GM12801 (cell line): ENCODE data around the gene OSBPL10.

Experiments used
- TF ChIP-seq, protein P1 (sequence below): IDR thresholded peaks from one replicate; pipeline ENCODE4 v1.5.1; 2011; ENCODE audit warnings: control low read depth; ENCODE audit not compliant: insufficient read length; ENCODE audit errors: extremely low read depth

OSBPL10 gene

DNA sequence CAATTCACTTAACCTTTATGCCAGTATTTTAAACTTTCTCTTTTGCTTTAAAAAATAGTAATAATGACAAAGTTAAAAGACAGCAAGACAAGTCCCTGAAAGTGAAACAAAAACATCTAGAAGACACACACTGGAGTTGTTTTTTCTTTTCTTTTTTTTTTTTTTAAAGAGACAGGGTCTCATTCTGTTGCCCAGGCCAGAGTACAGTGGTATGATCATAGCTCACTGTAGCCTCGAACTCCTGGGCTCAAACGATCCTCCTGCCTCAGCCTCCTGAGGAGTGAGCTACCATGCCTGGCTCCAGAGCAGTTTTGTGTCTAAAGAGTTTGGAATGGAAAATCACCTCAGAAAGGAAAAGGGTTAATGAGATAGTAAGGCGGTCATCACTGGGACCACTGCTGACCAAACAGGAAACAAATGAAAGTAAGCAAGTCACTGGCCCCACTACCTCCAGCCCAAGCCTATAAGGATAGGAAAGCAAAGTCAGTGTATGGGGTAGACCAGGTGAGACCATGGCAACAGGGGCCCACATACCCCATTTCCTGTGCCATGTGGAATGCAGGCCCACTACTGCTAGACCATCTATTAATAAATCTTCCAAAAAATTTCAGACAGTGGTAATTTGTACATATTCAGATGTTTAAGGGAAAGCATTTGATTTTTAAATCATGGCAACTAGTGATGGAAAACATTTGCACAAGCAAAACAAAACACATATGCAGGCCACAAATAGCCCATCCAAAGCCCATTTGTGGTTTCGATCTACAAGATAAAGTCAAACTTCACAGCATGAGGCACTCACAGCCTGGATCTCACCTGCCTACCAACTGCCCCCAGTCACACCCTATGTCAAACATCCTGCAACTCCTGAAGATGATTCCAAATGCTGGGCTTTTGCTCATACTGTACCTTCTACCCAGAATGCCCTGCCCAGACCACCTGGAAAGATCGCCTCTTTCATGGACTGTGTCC, 62.6 kb downstream of the OSBPL10 start:
- TF ChIP-seq, protein P1, sequence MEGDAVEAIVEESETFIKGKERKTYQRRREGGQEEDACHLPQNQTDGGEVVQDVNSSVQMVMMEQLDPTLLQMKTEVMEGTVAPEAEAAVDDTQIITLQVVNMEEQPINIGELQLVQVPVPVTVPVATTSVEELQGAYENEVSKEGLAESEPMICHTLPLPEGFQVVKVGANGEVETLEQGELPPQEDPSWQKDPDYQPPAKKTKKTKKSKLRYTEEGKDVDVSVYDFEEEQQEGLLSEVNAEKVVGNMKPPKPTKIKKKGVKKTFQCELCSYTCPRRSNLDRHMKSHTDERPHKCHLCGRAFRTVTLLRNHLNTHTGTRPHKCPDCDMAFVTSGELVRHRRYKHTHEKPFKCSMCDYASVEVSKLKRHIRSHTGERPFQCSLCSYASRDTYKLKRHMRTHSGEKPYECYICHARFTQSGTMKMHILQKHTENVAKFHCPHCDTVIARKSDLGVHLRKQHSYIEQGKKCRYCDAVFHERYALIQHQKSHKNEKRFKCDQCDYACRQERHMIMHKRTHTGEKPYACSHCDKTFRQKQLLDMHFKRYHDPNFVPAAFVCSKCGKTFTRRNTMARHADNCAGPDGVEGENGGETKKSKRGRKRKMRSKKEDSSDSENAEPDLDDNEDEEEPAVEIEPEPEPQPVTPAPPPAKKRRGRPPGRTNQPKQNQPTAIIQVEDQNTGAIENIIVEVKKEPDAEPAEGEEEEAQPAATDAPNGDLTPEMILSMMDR = no peak

DNA sequence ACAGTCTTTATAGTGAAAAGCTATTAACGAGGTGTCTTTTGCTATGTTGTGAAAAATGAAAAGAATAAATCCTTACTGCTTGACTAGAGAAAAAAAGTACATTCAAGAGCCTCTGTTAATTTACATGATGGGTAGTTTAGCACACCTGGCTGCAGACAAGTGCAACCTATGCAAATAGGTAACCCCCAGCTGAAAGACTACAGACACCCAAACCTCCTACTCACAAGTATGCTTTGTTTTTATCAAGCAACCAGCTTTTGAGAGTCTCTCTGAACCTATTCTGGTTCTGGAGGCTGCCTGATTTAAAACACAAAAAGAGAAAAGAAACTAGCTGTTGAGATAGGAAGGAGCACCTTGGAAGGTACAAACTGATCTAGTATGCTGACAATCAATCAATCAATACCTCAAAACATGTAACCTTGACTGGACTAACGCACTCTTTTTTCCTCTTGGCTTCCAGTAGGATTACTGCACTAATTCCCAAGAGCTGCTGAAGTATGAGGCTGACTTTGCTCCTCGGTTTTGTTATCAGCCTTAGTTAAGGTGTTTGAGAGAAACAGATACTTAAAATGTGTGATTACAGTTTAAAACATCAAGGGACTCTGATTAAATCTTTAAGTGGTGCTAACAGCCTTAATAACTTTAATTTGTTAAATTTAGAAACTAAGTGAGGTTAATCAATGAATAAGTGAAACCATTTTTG, 63.6 kb downstream of the OSBPL10 start:
- TF ChIP-seq, protein P1 = no peak

DNA sequence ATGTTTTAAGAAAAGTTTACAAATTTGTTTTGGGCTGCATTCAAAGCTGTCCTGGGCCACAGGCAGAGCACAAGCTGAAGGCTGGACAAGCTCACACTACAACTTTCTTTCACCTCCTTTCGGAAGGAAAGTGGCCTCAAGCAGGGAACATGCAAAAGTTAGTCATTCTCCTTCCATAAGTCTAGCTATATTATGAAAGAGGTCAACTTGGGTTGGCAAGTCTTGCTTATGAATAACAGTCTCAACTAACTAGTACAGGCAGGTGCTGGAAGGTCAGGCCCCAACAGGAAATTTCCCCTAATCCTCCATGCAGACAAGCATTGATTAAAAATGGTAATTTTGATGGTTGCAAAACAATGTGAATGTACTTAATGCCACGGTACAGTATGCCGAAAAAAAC, 69.4 kb downstream of the OSBPL10 start:
- TF ChIP-seq, protein P1 = no peak

DNA sequence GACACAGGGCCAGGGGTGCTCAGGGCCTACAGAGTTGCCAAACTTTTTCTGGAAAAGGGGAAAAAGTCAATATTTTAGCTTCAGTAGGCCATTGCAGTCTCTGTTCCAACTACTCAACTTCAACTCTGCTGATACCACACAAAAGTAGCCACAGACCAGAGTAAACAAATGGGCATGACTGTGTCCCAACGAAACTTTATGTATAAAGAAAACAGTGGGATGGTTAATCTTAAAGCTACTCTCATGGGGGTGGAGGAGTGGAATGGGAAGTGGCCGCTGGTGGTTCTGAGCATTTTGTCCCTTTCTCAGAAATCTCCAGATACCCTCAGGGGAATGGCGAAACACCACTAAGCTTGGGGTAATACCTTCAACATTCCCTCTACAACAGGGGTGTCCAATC, 69.9 kb downstream of the OSBPL10 start:
- TF ChIP-seq, protein P1 = no peak

DNA sequence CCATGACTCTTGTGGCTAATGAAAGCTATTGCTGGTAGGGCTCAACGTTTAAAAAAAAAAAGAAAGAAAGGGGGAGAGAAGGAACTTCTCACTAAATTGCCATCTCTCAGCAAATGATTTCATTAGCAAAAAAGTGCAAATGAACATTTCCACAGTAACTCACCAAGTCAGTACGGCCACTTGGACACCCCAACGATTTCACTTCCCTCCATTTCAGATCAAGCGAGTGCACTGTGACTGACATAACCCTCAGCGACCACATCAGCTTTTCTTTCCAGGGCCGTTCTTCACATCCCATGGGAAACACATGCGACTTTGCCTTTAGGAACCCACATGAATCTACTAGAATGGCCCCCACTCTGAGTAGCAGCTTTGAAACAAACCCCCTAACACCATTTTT, 71.6 kb downstream of the OSBPL10 start:
- TF ChIP-seq, protein P1 = no peak

DNA sequence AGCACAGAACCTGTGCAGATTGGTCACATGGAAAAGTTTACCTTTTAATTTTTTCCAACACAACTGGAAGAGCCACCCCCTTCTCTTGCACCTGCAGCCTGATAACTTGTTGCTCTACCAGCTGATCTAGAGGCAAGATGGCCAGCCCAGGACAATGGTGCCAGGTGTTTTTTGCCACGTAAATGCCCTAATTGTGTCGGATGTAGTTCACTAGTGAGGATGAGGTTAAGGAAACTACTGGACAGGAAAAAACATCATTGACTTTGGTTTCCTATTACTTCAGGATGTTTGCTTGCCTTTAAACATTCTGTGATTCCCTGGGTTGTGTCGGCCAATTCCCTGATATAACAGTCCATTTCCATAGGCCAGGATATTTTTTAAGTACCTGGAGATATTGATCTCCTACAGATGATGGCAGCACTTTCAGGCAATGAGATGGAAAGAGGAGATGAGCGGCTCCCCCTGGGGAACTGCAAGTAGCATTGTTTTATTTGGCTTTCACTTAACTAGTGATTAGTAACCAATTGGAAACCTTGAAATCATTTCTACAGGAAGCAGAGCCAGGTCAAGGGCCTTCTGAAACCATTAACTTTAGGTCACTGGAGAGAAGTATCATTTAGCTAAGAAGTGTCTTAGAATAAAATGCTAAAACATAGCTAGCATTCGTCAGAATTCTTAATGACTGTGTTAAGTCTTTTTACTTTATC, 72.5 kb downstream of the OSBPL10 start:
- TF ChIP-seq, protein P1 = no peak

DNA sequence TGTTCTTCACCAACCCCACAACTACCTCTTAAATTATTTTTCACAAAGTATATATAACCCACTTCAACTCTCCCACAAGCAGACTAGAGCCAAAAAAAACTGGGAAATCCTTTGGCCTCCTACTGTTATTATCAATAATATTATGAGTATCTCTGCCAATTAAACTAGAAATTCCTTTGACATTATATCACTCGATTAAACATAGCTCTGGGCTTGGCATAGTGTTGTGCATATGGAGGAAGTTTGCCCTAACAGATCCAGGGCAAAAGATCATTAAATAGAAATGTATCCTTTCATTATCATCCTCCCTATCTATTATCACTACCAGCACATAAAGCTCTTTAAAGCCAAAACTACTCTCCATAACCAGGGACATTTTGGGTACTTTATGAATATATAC, 74.9 kb downstream of the OSBPL10 start:
- TF ChIP-seq, protein P1 = no peak
